ENCODE data around the gene INPP5A.
A peak's percentile ranks its signal among the peaks of the same experiment; 100 is the strongest.
"Not testable (repeated sequence)": the region's sequence is repeated elsewhere in the genome, so short reads cannot be mapped to it uniquely, and the experiment has no call there.

INPP5A gene

GRCh38 chr10:132572545-132572937 lies 35.0 kb downstream of the INPP5A start:
- H3K9me3 ChIP-seq (replicated peaks in 1 of 2; ENCODE audit: control insufficient read depth in 2 of 2, insufficient read depth in 1 of 2, low read depth in 1 of 2, low read length in 2 of 2): no peaks in the 10 kb centered on the region
- H3K4me1 ChIP-seq (ENCODE audit: control insufficient read depth in 2 of 2, insufficient read depth in 1 of 2, low read depth in 1 of 2, low read length in 2 of 2): peaks cover 24 to 26% of the 10 kb centered on the region in 2 donors
- H2BK12ac ChIP-seq (ENCODE audit: low read length): no peak overlapping the region
- H3K9ac ChIP-seq (ENCODE audit: low read depth, low read length, poor library complexity): peak overlapping the region; percentile 22
- H3K79me1 ChIP-seq (ENCODE audit: low read depth, low read length): peaks cover 7% of the 10 kb centered on the region
- peak overlapping the region; percentile 45 for H3K27ac ChIP-seq (replicated peaks; ENCODE audit: low read length)
- H3K4me2 ChIP-seq (ENCODE audit: insufficient read depth, low read length, poor library complexity, severe bottlenecking): no peak overlapping the region
- no peak overlapping the region for H3K18ac ChIP-seq (ENCODE audit: low read length)
- peak overlapping the region; percentile 1 for H3K23ac ChIP-seq (ENCODE audit: low read depth, low read length, poor library complexity)
- no CpG with 5 or more reads among the region's 7 CpGs for WGBS, 2 donors (ENCODE audit: extremely low coverage in 2 of 2, insufficient read length in 2 of 2, insufficient replicate concordance in 1 of 2)
- H2AFZ ChIP-seq (ENCODE audit: low read length): no peak overlapping the region
- no peak overlapping the region for H2BK5ac ChIP-seq (ENCODE audit: low read length)
- H3K14ac ChIP-seq (ENCODE audit: low read length): no peak overlapping the region
- no peak for DNase-seq (ENCODE audit: low spot score)
- H3K4ac ChIP-seq (ENCODE audit: low read length): no peak overlapping the region
- peak overlapping the region; percentile 28 for H2BK15ac ChIP-seq (ENCODE audit: low read length)
- H3K36me3 ChIP-seq (replicated peaks in 1 of 2; ENCODE audit: control insufficient read depth in 2 of 2, insufficient read depth in 2 of 2, low read length in 2 of 2): no peaks in the 10 kb centered on the region
- H3K4me3 ChIP-seq (ENCODE audit: low read length in 2 of 2): no peak overlapping the region
- no peaks in the 10 kb centered on the region for H3K27me3 ChIP-seq (ENCODE audit: control insufficient read depth in 3 of 3, insufficient read depth in 3 of 3, low read depth in 1 of 3, low read length in 3 of 3)
- no peak overlapping the region for H4K8ac ChIP-seq (ENCODE audit: low read depth, low read length)
- no peak overlapping the region for H2BK120ac ChIP-seq (ENCODE audit: low read depth, low read length)
- H4K91ac ChIP-seq (ENCODE audit: low read depth, low read length, poor library complexity): no peak overlapping the region
- H2AK5ac ChIP-seq (ENCODE audit: low read depth, low read length): no peak overlapping the region

- not testable (repeated sequence) for H2BK120ac ChIP-seq (ENCODE audit: low read depth, low read length); H2BK5ac ChIP-seq (ENCODE audit: low read length); H2BK12ac ChIP-seq (ENCODE audit: low read length); H3K4me2 ChIP-seq (ENCODE audit: insufficient read depth, low read length, poor library complexity, severe bottlenecking); H3K36me3 ChIP-seq (replicated peaks in 1 of 2; ENCODE audit: control insufficient read depth in 2 of 2, insufficient read depth in 2 of 2, low read length in 2 of 2); H3K79me1 ChIP-seq (ENCODE audit: low read depth, low read length); H2AFZ ChIP-seq (ENCODE audit: low read length); H3K9me3 ChIP-seq (replicated peaks in 1 of 2; ENCODE audit: control insufficient read depth in 2 of 2, insufficient read depth in 1 of 2, low read depth in 1 of 2, low read length in 2 of 2); H3K4ac ChIP-seq (ENCODE audit: low read length); H4K91ac ChIP-seq (ENCODE audit: low read depth, low read length, poor library complexity); H3K14ac ChIP-seq (ENCODE audit: low read length); H3K23ac ChIP-seq (ENCODE audit: low read depth, low read length, poor library complexity); H3K27ac ChIP-seq (replicated peaks; ENCODE audit: low read length); H3K18ac ChIP-seq (ENCODE audit: low read length); H2AK5ac ChIP-seq (ENCODE audit: low read depth, low read length); H3K27me3 ChIP-seq (ENCODE audit: control insufficient read depth in 3 of 3, insufficient read depth in 3 of 3, low read depth in 1 of 3, low read length in 3 of 3); H3K4me3 ChIP-seq (ENCODE audit: low read length in 2 of 2); H3K9ac ChIP-seq (ENCODE audit: low read depth, low read length, poor library complexity); H4K8ac ChIP-seq (ENCODE audit: low read depth, low read length); H2BK15ac ChIP-seq (ENCODE audit: low read length); DNase-seq (ENCODE audit: low spot score)
- peaks cover 24 to 26% of the 10 kb centered on the region in 2 donors for H3K4me1 ChIP-seq (ENCODE audit: control insufficient read depth in 2 of 2, insufficient read depth in 1 of 2, low read depth in 1 of 2, low read length in 2 of 2)
- WGBS, 2 donors (ENCODE audit: extremely low coverage in 2 of 2, insufficient read length in 2 of 2, insufficient replicate concordance in 1 of 2): 100% methylated on average over 5 of the region's 12 CpGs; no CpG with 5 or more reads in 1 of the 2 donors
These were observed 35.4 kb downstream of the INPP5A start for GRCh38 chr10:132572946-132573345.

DNA sequence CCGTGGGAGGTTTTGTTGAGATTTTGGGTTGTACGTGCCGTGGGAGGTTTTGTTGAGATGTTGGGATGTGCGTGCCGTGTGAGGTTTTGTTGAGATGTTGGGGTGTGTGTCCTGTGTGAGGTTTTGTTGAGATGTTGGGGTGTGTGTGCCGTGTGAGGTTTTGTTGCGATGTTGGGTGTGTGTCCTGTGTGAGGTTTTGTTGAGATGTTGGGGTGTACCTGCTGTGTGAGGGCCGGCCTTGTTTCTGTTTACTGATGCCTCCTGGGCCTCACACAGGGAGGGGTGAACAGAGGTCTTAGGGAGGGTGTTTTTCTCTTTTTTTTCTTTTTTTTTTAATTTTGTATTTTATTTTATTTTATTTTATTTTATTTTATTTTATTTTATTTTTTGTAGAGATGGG lies 36.7 kb downstream of the INPP5A start:
- H2BK15ac ChIP-seq (ENCODE audit: low read length): no peak overlapping the region
- peaks cover 26 to 29% of the 10 kb centered on the region in 2 donors for H3K4me1 ChIP-seq (ENCODE audit: control insufficient read depth in 2 of 2, insufficient read depth in 1 of 2, low read depth in 1 of 2, low read length in 2 of 2)
- peaks cover 7% of the 10 kb centered on the region for H3K79me1 ChIP-seq (ENCODE audit: low read depth, low read length)

DNA sequence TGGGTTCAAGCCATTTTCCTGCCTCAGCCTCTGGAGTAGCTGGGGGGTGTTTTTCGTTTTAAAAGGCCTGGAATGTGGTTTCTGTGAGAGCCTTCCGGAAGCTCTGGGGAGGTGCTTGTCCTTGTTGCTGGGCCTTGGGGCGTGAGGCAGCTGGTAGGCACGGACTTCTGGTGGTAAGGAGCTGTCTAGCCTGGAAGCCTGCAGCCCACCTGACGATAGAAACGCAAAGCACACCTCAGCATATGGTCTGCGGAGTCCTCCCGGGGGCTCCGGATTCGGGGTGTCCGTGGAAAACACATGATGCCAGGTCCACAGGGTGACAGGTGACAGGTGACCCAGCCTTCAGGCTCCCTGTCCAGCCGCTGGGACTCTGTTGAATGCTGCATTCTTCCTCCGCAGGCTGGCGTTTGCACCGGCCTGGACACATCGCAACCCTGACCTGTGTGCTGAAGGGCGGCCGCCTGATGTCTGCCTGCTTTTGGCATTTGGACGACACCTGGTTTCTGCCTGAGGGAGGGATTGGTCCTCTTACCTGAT lies 37.3 kb downstream of the INPP5A start:
- peaks cover 26 to 30% of the 10 kb centered on the region in 2 donors for H3K4me1 ChIP-seq (ENCODE audit: control insufficient read depth in 2 of 2, insufficient read depth in 1 of 2, low read depth in 1 of 2, low read length in 2 of 2)
- peaks cover 7% of the 10 kb centered on the region for H3K79me1 ChIP-seq (ENCODE audit: low read depth, low read length)
- peak overlapping the region; percentile 80 for H3K18ac ChIP-seq (ENCODE audit: low read length)
- peak overlapping the region; percentile 78 for H3K9ac ChIP-seq (ENCODE audit: low read depth, low read length, poor library complexity)
- no CpG with 5 or more reads among the region's 19 CpGs for WGBS, 2 donors (ENCODE audit: extremely low coverage in 2 of 2, insufficient read length in 2 of 2, insufficient replicate concordance in 1 of 2)
- no peak overlapping the region for H2BK120ac ChIP-seq (ENCODE audit: low read depth, low read length)
- H3K27me3 ChIP-seq (ENCODE audit: control insufficient read depth in 3 of 3, insufficient read depth in 3 of 3, low read depth in 1 of 3, low read length in 3 of 3): no peaks in the 10 kb centered on the region
- H4K8ac ChIP-seq (ENCODE audit: low read depth, low read length): no peak overlapping the region
- no peaks in the 10 kb centered on the region for H3K36me3 ChIP-seq (replicated peaks in 1 of 2; ENCODE audit: control insufficient read depth in 2 of 2, insufficient read depth in 2 of 2, low read length in 2 of 2)
- no peak overlapping the region for H3K4me2 ChIP-seq (ENCODE audit: insufficient read depth, low read length, poor library complexity, severe bottlenecking)
- H3K14ac ChIP-seq (ENCODE audit: low read length): peak overlapping the region; percentile 26
- H4K91ac ChIP-seq (ENCODE audit: low read depth, low read length, poor library complexity): no peak overlapping the region
- H2AK5ac ChIP-seq (ENCODE audit: low read depth, low read length): peak overlapping the region; percentile 17
- peak overlapping the region; percentile 57 for H3K4ac ChIP-seq (ENCODE audit: low read length)
- H2BK15ac ChIP-seq (ENCODE audit: low read length): peak overlapping the region; percentile 88
- H2BK12ac ChIP-seq (ENCODE audit: low read length): peak overlapping the region; percentile 85
- H2BK5ac ChIP-seq (ENCODE audit: low read length): no peak overlapping the region
- no peak overlapping the region for H2AFZ ChIP-seq (ENCODE audit: low read length)
- H3K23ac ChIP-seq (ENCODE audit: low read depth, low read length, poor library complexity): no peak overlapping the region
- H3K27ac ChIP-seq (replicated peaks; ENCODE audit: low read length): no peak overlapping the region
- no peak for DNase-seq (ENCODE audit: low spot score)
- H3K4me3 ChIP-seq (ENCODE audit: low read length in 2 of 2): no peak overlapping the region
- no peaks in the 10 kb centered on the region for H3K9me3 ChIP-seq (replicated peaks in 1 of 2; ENCODE audit: control insufficient read depth in 2 of 2, insufficient read depth in 1 of 2, low read depth in 1 of 2, low read length in 2 of 2)

More for the DNA sequence above, 36.7 kb downstream of the INPP5A start:
- Histone ChIP-seq H3K27me3 (ENCODE audit: control insufficient read depth in 3 of 3, insufficient read depth in 3 of 3, low read depth in 1 of 3, low read length in 3 of 3) (no peaks in the 10 kb centered on the region), H2BK120ac (ENCODE audit: low read depth, low read length) (no peak overlapping the region), H3K4me3 (ENCODE audit: low read length in 2 of 2) (no peak overlapping the region), H3K9ac (ENCODE audit: low read depth, low read length, poor library complexity) (no peak overlapping the region), H3K36me3 (replicated peaks in 1 of 2; ENCODE audit: control insufficient read depth in 2 of 2, insufficient read depth in 2 of 2, low read length in 2 of 2) (no peaks in the 10 kb centered on the region), H2BK5ac (ENCODE audit: low read length) (no peak overlapping the region), H3K4ac (ENCODE audit: low read length) (no peak overlapping the region), H3K14ac (ENCODE audit: low read length) (no peak overlapping the region), H2AK5ac (ENCODE audit: low read depth, low read length) (no peak overlapping the region), H3K4me2 (ENCODE audit: insufficient read depth, low read length, poor library complexity, severe bottlenecking) (no peak overlapping the region), H3K23ac (ENCODE audit: low read depth, low read length, poor library complexity) (no peak overlapping the region), H4K8ac (ENCODE audit: low read depth, low read length) (no peak overlapping the region), H3K9me3 (replicated peaks in 1 of 2; ENCODE audit: control insufficient read depth in 2 of 2, insufficient read depth in 1 of 2, low read depth in 1 of 2, low read length in 2 of 2) (no peaks in the 10 kb centered on the region), H4K91ac (ENCODE audit: low read depth, low read length, poor library complexity) (no peak overlapping the region), H2BK12ac (ENCODE audit: low read length) (no peak overlapping the region), H3K27ac (replicated peaks; ENCODE audit: low read length) (no peak overlapping the region), H2AFZ (ENCODE audit: low read length) (no peak overlapping the region), H3K18ac (ENCODE audit: low read length) (no peak overlapping the region)
- DNase-seq (ENCODE audit: low spot score): no peak
- 100% methylated on average over 7 of the region's 8 CpGs; no CpG with 5 or more reads in 1 of the 2 donors for WGBS, 2 donors (ENCODE audit: extremely low coverage in 2 of 2, insufficient read length in 2 of 2, insufficient replicate concordance in 1 of 2)

Measured in neuronal stem cell (in vitro differentiated cells).